ENCODE measurements around the gene STN1. TPM values are rescaled to one million over a fixed set of nuclear protein-coding genes. Genes with fewer than 3 reads are reported as not detected.

Gene STN1
- total and polyA plus RNA-seq, 2 of the 8 experiments (the other 6 are each of a cell fraction or from before 2014, with no cell fraction given): 10.1 to 12.4 TPM

GRCh38 chr10:103923502-103923901 is 5.5 kb upstream of the STN1 start:
- FAIRE-seq (no peak), DNase-seq (ENCODE audit: low read depth in 1 of 2, low spot score in 2 of 2) (no peak)
- ChIA-PET POLR2A (ENCODE audit: partially characterized antibody) (no interaction called here), CTCF (ENCODE audit: partially characterized antibody) (no interaction called here)
- Histone ChIP-seq H2BK5ac (ENCODE audit: low read depth, low read length) (no peak overlapping the region), H2AK5ac (ENCODE audit: low read depth, low read length) (no peak overlapping the region), H3K27ac (ENCODE audit: low read depth, low read length) (no peak overlapping the region), H3K9ac (replicated peaks in 1 of 4; ENCODE audit: extremely low read depth in 1 of 4, low read depth in 3 of 4, low read length in 3 of 4) (no peak overlapping the region), H3K79me1 (ENCODE audit: low read depth, low read length) (no peaks in the 10 kb centered on the region), H2BK12ac (ENCODE audit: low read depth, low read length) (no peak overlapping the region), H3K23me2 (ENCODE audit: low read depth, low read length) (no peaks in the 10 kb centered on the region), H3K4me2 (ENCODE audit: insufficient read depth in 1 of 2, low read depth in 2 of 2, low read length in 2 of 2) (no peak overlapping the region), H3K9me3 (ENCODE audit: insufficient read depth in 2 of 2, low read depth in 1 of 2, low read length in 1 of 2) (no peaks in the 10 kb centered on the region), H3K56ac (replicated peaks; ENCODE audit: insufficient read length, low read depth, low read length) (no peak overlapping the region), H3K4me1 (replicated peaks in 1 of 4; ENCODE audit: control insufficient read depth in 3 of 4, insufficient read depth in 4 of 4, low read length in 3 of 4) (peaks cover 4 to 13% (median 7%) of the 10 kb centered on the region in 4 experiments; a peak in 6 of 7 replicates), H2BK120ac (replicated peaks; ENCODE audit: low read depth, low read length) (no peak overlapping the region), H3K4me3 (ENCODE audit: extremely low read depth in 1 of 4, insufficient read depth in 2 of 4, low read depth in 3 of 4, low read length in 4 of 4) (no peak overlapping the region), H3K27me3 (replicated peaks in 1 of 4; ENCODE audit: control insufficient read depth in 3 of 4, extremely low read depth in 1 of 4, insufficient read depth in 3 of 4, low read length in 3 of 4) (no peaks in the 10 kb centered on the region), H3K4ac (replicated peaks; ENCODE audit: insufficient read length, low read depth, low read length) (no peak overlapping the region), H2BK15ac (ENCODE audit: low read length) (no peak overlapping the region), H4K8ac (ENCODE audit: extremely low read depth, insufficient read depth, low read length) (no peak overlapping the region), H4K5ac (ENCODE audit: insufficient read length, low read depth, low read length) (no peak overlapping the region), H3K14ac (ENCODE audit: insufficient read length) (no peak overlapping the region), H3K23ac (ENCODE audit: insufficient read length) (no peak overlapping the region), H2BK20ac (ENCODE audit: low read length) (no peak overlapping the region), H3K36me3 (ENCODE audit: control insufficient read depth in 2 of 4, insufficient read depth in 4 of 4, low read length in 3 of 4) (no peaks in the 10 kb centered on the region), H3K18ac (ENCODE audit: extremely low read depth, low read length) (no peak overlapping the region), H2AFZ (ENCODE audit: low read length) (no peak overlapping the region), H4K20me1 (replicated peaks in 1 of 2; ENCODE audit: control insufficient read depth in 1 of 2, insufficient read depth in 2 of 2, low read length in 2 of 2) (no peaks in the 10 kb centered on the region), H4K91ac (replicated peaks; ENCODE audit: insufficient read length, low read length) (no peak overlapping the region), H3K79me2 (ENCODE audit: control insufficient read depth in 1 of 2, insufficient read depth in 2 of 2, low read length in 2 of 2) (no peaks in the 10 kb centered on the region)
- TF ChIP-seq YY1 (IDR thresholded peaks at IDR 0.05; ENCODE audit: low read depth, low read length) (no peak), EZH2 (IDR thresholded peaks at IDR 0.05; ENCODE audit: low read depth, low read length, severe bottlenecking) (no peak), HDAC2 (IDR thresholded peaks at IDR 0.05; ENCODE audit: borderline replicate concordance in 1 of 2, low read depth in 2 of 2, low read length in 2 of 2) (no peak), CTCF (IDR thresholded peaks at IDR 0.05; ENCODE audit: control extremely low read depth in 1 of 3, insufficient read depth in 1 of 3, low read depth in 1 of 3, low read length in 3 of 3) (no peak), RNF2 (IDR thresholded peaks at IDR 0.05; ENCODE audit: borderline replicate concordance, low read depth, low read length, missing control alignments, poor library complexity, severe bottlenecking) (no peak)
- WGBS, 2 experiments (ENCODE audit: extremely low coverage in 1 of 2, insufficient coverage in 1 of 2, insufficient read length in 1 of 2, insufficient replicate concordance in 2 of 2, low coverage in 1 of 2, low lambda C conversion rate in 2 of 2, missing lambda C conversion rate in 1 of 2): 89% methylated on average over 3 of the region's 3 CpGs; no CpG with 5 or more reads in 1 of the 2 experiments

Measured in H1 (cell line).